ENCODE results near the gene LRIG1.

GRCh38 chr3:66435989-66436388 is 64.8 kb downstream of the LRIG1 start:
- TF ChIP-seq MCM2 (IDR thresholded peaks at IDR 0.05; ENCODE audit: low read depth) (no peak), ZNF184 (CRISPR knock-in tag; IDR thresholded peaks at IDR 0.05) (no peak), HCFC1 (IDR thresholded peaks at IDR 0.05; ENCODE audit: low read depth, low read length) (no peak), POLR2A (conservative IDR thresholded peaks at IDR 0.05) (no peak), ELF2 (CRISPR knock-in tag; IDR thresholded peaks at IDR 0.05) (no peak)
